Stomach (tissue), 9 donors: Measurements from ENCODE around the gene ATF3. TPM values are rescaled to one million over a fixed set of nuclear protein-coding genes. Genes with fewer than 3 reads are reported as not detected.

Experiments
- DNase-seq, 2 donors: peaks; one replicate each; pipeline versions ENCODE4 v3.0.0 to v3.0.0-alpha.2; 2013 to 2019
- H3K27ac ChIP-seq, 5 donors: fragments of 200-600 bp in 4 of 5; sonication (generic) in 4 of 5; one replicate each; pipeline ENCODE4 v1.5.1; 2013 to 2019; ENCODE audit warnings: mild to moderate bottlenecking in 1 of 5, moderate library complexity in 1 of 5
- H3K27me3 ChIP-seq, 3 donors: fragments of 200-600 bp; sonication (generic); one replicate each; pipeline ENCODE4 v1.5.1; 2017 to 2019; ENCODE audit warnings: mixed run types in 1 of 3
- H3K36me3 ChIP-seq, 4 donors: fragments of 200-600 bp; sonication (generic); 1 replicate in 3 of 4; 2 replicates in 1 of 4; pipeline ENCODE4 v1.5.1; 2016 to 2019
- H3K4me1 ChIP-seq, 4 donors: fragments of 200-600 bp; sonication (generic); one replicate each; pipeline ENCODE4 v1.5.1; 2016 to 2019
- H3K4me3 ChIP-seq, 4 donors: fragments of 200-600 bp; sonication (generic) in 3 of 4; one replicate each; pipeline ENCODE4 v1.5.1; 2016 to 2019; ENCODE audit warnings: mild to moderate bottlenecking in 1 of 4
- H3K9me3 ChIP-seq, 4 donors: fragments of 200-600 bp; sonication (generic); one replicate each; pipeline ENCODE4 v1.5.1; 2016 to 2019
- CTCF ChIP-seq, 7 experiments: fragments of 450-650 bp in 4 of 7; fragments of 200-600 bp in 3 of 7; sonication (generic) in 3 of 7; IDR thresholded peaks; one replicate each; pipeline ENCODE4 v1.5.1; 2016 to 2019; ENCODE audit warnings: antibody characterized with exemption in 7 of 7, control low read depth in 2 of 7, mild to moderate bottlenecking in 1 of 7
- EP300 ChIP-seq: sonication (generic); formaldehyde crosslinking; IDR thresholded peaks from one replicate; pipeline ENCODE4 v1.6.1; 2017; ENCODE audit warnings: antibody characterized with exemption
- POLR2A ChIP-seq, 4 donors: fragments of 450-650 bp; IDR thresholded peaks; one replicate each; pipeline ENCODE4 v1.6.1; 2016; ENCODE audit warnings: antibody characterized with exemption in 4 of 4, control low read depth in 2 of 4, mild to moderate bottlenecking in 1 of 4, moderate library complexity in 1 of 4
- POLR2AphosphoS5 ChIP-seq, 3 donors: sonication (generic); formaldehyde crosslinking; IDR thresholded peaks; one replicate each; pipeline ENCODE4 v1.6.1; 2016; ENCODE audit warnings: antibody characterized with exemption in 3 of 3
- WGBS, 5 donors: extraction: QIAGEN DNeasy Blood & Tissue Kit in 3 of 5; methylation state at CpG; one replicate each; pipeline versions ENCODE4 v1.1.5 to v1.1.7; 2013 to 2018; 5-methylcytosine and 5-hydroxymethylcytosine counted together
- intact Hi-C: fragments of 100-400 bp; cut with DNase I; formaldehyde crosslinking; loops from one replicate; pipeline ENCODE4 v1.15.1; 2023; ENCODE audit warnings: low total_unique reads
- polyA plus RNA-seq, 3 donors: library from polyadenylated mRNA; stranded (reverse); fragments of 200-250 nt; gene quantifications; one replicate each; pipeline ENCODE4 v1.2.3, GENCODE V29; 2013
- total RNA-seq, 5 donors: library from RNA; depleted of rRNA; stranded (reverse); fragments of >200 nt; gene quantifications; one replicate each; pipeline versions ENCODE4 v1.1.0 to v1.2.3, GENCODE V29; 2014 to 2016
- donor health status: healthy with polysubstance abuse.
- donor health status: Bipolar disorder and iron deficiency.
- donor health status: healthy.

Gene ATF3
- total and polyA plus RNA-seq, 8 donors = 14.0 to 60.2 (median 33.0) TPM; not detected in 1

- Histone ChIP-seq H3K4me1 (no peaks in the 10 kb centered on the region), H3K9me3 (no peaks in the 10 kb centered on the region), H3K36me3 (no peaks in the 10 kb centered on the region), H3K27me3 (no peaks in the 10 kb centered on the region), H3K27ac (no peak overlapping the region), H3K4me3 (no peak overlapping the region)
- no peak for TF ChIP-seq POLR2AphosphoS5 (IDR thresholded peaks at IDR 0.05)
- TF ChIP-seq EP300 = no peak
- no peak for TF ChIP-seq CTCF (IDR thresholded peaks at IDR 0.05)
- 72 to 80% (median 75%) methylated on average over 13 of the region's 13 CpGs for WGBS, 5 donors
- intact Hi-C loops = no loop called here
- DNase-seq = no peak
Measured at GRCh38 chr1:212645546-212646543, 37.3 kb downstream of the ATF3 start.

- H3K27ac ChIP-seq = no peak overlapping the region
- H3K27me3 ChIP-seq = no peaks in the 10 kb centered on the region
- DNase-seq = no peak
- H3K9me3 ChIP-seq = no peaks in the 10 kb centered on the region
- no peaks in the 10 kb centered on the region for H3K4me1 ChIP-seq
- TF ChIP-seq EP300 (no peak), POLR2A (IDR thresholded peaks at IDR 0.05) (no peak)
- 79 to 87% (median 83%) methylated on average over 19 of the region's 19 CpGs for WGBS, 5 donors
- no peak overlapping the region for H3K4me3 ChIP-seq
- intact Hi-C loops = no loop called here
- no peaks in the 10 kb centered on the region for H3K36me3 ChIP-seq
Measured at GRCh38 chr1:212646588-212646987, 38.0 kb downstream of the ATF3 start.

GRCh38 chr1:212647004-212647403 lies 38.4 kb downstream of the ATF3 start:
- no peaks in the 10 kb centered on the region for H3K27me3 ChIP-seq
- H3K4me3 ChIP-seq = no peak overlapping the region
- TF ChIP-seq EP300 = no peak
- TF ChIP-seq CTCF (IDR thresholded peaks at IDR 0.05) = no peak
- intact Hi-C loops = no loop called here
- DNase-seq = no peak
- H3K36me3 ChIP-seq = no peaks in the 10 kb centered on the region
- 91 to 96% (median 93%) methylated on average over 4 to 11 of the region's 11 CpGs for WGBS, 5 donors
- H3K4me1 ChIP-seq = no peaks in the 10 kb centered on the region
- H3K27ac ChIP-seq = no peak overlapping the region
- no peaks in the 10 kb centered on the region for H3K9me3 ChIP-seq

- no peaks in the 10 kb centered on the region for H3K27me3 ChIP-seq
- intact Hi-C loops = no loop called here
- no peak overlapping the region for H3K4me3 ChIP-seq
Measured at GRCh38 chr1:212648431-212648830, 39.9 kb downstream of the ATF3 start.

More at GRCh38 chr1:212648431-212648830, 39.9 kb downstream of the ATF3 start:
- Histone ChIP-seq H3K36me3 (no peaks in the 10 kb centered on the region), H3K4me1 (no peaks in the 10 kb centered on the region), H3K9me3 (no peaks in the 10 kb centered on the region), H3K27ac (no peak overlapping the region)
- no peak for TF ChIP-seq POLR2A (IDR thresholded peaks at IDR 0.05)
- no peak for TF ChIP-seq CTCF (IDR thresholded peaks at IDR 0.05)
- TF ChIP-seq POLR2AphosphoS5 (IDR thresholded peaks at IDR 0.05) = no peak
- TF ChIP-seq EP300 = no peak
- WGBS, 5 donors = 79 to 87% (median 81%) methylated on average over 3 of the region's 3 CpGs
- DNase-seq = no peak
